GM21515 (cell line): ENCODE results near the gene BHLHE23.

ENCODE experiments used
- ATAC-seq: cut with Tn5 transposase; IDR thresholded peaks from one replicate; pipeline ENCODE4 v1.9.1; 2021; ENCODE audit not compliant: unreplicated experiment

BHLHE23 gene

GRCh38 chr20:63026582-63027165, 19.9 kb upstream of the BHLHE23 start:
- ATAC-seq, result no peak

GRCh38 chr20:63025534-63026331, 19.0 kb upstream of the BHLHE23 start:
- ATAC-seq, result no peak

DNA sequence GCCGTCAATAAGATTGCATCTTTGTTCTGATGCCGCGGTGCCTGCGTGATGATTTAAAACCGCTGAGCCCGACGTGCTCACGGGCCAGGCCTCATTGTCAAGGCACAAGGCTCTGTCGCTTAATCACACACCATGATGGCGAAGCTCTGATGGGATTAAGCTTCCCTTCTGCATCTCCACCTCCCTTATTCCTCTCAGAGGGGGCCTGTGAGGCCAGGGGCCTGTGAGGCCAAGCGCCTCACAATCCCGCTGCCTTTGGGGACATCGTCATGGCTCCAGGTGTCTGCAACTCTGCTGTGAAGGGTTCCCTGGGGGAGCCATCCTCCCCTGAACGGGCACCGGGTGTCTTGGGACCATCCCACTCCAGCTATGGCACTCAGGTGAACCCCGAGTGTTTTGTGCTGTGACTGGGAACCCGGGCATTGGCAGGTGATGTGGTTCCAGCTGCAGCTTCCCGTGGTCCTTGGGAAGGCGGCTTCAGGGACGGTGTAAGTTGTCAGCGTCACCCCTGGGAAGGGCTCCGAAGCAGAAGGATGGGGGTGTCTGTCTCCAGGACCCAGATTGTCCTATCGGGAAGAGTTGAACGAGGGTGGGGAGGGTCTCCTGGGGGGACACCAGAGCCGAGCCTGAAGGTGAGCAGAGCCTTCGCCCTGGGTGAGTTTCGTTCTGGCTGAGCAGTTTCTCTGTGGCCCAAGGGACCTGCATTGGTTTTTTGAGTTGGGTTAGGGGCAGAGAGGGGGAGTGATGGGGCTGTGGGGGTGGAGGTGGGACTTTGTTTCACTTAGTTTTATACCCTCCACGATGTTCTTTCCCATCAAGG, 18.0 kb upstream of the BHLHE23 start:
- no peak for ATAC-seq

DNA sequence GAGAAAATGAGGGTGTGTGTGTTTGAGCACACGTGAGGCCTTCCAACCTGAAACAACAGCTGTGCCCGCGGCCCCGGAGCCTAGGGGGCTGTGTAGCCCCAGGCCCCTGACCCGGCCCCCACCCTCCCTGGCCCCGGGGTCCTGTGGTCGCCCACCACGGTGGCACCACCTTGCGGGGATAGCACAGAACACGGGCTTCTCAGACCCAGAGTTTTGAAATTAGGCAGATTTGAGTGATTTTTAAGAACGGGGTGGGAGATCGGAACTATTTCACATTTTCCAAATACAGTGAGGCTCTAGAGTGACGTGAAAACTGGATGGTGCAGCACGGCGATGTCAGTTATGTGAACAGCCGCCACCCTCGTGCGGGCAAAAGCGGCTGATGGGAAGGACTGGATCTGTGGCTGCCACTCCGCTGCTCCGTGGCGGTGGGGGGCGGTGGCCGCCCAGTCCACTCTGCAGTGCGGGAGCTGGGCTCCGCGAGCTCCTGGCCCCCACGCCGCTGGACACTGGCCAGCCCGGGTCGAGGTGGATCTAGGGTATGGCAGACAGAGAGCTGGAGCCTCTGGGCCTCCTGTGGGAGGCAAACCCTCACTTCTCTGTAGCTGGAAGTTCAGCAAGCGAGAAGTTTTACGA, 17.3 kb upstream of the BHLHE23 start:
- ATAC-seq, result no peak

DNA sequence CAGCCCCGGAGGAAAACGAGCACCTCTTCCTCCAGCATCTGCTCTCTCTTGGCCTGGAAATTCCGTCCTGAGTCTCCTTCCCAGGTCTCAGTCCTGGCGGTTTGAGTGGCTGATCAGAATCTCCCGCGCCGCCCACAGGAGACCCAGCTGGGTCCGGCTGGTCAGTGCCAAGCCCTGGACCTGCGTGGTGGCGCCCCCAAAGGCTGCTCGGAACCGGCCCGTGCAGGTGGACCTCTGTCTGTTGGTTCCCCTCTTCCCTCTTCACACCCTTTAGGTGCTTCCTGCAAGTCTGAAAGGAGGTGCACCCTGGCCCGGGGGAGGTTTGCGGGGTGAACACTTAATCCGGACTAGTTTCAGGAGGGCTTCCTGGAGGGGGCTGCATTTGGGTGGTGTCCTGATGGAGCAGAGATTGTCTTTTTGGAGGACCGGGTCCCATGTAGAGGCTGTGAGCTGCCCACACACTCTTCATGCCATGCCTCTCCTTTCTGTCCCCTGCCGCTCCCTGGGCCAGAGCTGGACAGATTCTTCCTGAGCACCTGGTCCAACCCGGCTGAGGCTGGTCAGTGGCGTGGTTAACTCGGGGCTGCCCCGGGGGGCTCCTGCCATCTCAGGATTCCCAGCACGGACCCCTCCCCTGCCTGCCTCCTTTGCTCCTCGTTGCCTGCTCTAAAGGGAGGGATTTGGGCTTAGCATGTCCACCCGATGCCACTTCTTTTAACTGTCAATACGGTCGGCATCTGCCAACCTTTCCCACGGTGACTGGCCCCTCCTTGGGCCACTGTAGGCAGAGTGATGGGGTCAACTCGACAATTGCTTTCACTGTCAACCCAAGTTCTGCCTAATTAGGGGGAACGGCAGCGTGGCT, 16.5 kb upstream of the BHLHE23 start:
- no peak for ATAC-seq

DNA sequence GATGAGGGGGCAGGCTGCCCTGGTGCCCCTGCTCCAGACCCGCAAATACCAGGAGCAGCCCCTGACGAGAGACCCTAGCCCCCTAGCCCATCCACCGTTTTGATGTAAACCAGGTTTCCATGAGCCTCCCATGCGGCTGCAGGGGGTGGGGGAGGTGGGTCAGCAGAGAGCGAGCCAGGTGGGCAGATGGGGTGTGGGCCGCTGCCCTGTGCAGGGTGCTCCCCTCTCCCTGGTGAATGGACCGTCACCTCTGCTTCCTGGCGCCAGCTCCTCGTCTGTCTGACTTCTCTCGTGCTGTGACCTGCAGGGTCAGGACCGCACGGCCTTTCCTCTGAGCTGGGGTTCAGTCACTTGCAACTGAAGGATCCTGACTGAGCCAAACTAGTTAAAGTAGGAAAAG, 15.7 kb upstream of the BHLHE23 start:
- no peak for ATAC-seq

DNA sequence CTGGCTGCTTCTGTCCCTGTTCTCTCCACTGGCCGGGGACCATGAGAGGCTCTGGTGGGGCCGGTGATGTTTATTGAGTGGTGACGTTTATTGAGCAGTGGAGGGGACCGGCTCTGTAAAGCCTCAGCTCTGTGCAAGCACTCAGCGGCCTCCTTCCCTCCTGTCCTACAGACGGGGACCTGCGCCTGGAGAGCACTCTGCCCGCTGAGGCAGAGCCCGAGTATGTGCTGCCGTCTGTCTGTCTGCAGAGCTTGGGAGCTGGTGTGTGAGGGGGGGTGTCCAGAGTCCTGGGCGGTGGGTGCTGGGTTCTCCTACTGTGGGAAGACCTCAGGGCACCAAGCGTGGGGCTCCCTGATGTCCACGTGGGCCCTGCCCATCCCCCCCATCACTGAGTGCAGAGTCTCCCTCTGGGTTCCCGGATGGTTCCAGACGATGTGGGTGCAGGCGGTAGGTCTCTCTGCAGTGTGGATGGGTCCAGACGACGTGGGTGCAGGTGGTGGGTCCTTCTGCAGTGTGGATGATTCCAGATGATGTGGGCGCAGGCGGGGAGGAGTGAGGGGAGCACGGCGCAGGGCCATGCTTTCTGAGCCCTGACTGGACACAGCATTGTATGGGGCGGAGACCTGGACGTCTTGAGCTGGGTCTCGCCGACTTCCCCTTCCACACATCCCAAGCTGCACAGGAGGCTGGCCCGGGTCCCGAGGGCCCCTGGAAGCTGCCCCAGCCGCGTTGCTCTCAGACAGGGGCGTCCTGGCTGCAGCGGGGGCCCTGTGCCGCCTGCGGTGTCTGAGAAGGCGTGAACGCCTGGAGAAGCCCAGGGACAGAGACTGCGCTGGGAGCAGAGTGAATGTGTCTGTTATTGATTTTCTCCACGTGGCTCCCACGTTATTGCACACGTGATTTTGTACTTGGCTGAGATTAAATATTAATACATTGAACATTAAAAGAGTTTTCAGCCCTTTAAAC, 14.9 kb upstream of the BHLHE23 start:
- ATAC-seq, result no peak

DNA sequence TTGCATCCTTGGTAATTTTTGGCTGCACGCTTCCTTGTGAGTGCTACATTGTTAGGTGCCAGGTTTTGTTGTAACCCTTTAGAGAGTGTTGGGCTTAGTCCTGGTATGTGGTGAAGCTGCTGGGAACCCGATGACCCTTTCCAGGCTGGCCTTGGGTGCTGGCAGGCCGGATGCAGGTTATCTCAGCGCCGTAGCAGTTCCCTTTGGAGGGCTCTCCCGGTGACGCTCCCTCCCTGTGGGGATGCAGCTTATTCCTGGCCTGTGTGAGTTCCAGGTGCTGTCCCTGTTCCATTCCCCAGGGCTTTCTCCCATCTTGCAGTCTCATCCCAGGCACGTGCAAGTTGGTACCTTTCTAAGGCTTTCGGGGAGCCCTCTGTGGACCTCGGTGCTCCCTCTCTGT, 13.9 kb upstream of the BHLHE23 start:
- no peak for ATAC-seq

DNA sequence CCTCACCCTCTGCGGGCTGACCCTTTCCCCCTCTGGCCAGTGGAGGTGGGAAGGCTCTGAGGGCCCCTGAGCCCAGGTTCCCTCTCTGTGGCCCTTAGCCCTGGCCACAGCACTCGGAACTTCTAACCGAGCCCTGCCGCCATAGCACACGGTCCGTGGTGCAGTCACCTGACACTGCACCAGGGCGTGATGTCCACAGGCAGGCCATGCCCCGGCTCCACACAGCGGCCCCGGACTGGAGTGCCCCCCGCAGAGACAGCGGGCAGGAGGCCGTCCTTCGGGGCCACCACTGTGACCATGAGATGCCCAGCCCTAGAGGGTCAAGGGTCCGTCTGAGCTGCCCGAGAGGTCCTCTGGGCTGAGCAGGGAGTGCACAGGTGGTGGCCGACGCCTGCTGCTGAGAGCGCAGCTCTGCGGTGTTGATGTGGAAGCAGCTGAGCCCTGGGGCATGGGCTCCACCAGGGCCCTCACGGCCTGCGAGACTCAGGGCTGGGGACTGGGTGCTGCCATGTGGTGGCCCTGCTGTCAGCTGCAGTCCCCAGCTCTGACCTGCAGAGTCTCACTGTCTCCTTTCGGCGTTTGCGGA, 11.2 kb upstream of the BHLHE23 start:
- no peak for ATAC-seq

DNA sequence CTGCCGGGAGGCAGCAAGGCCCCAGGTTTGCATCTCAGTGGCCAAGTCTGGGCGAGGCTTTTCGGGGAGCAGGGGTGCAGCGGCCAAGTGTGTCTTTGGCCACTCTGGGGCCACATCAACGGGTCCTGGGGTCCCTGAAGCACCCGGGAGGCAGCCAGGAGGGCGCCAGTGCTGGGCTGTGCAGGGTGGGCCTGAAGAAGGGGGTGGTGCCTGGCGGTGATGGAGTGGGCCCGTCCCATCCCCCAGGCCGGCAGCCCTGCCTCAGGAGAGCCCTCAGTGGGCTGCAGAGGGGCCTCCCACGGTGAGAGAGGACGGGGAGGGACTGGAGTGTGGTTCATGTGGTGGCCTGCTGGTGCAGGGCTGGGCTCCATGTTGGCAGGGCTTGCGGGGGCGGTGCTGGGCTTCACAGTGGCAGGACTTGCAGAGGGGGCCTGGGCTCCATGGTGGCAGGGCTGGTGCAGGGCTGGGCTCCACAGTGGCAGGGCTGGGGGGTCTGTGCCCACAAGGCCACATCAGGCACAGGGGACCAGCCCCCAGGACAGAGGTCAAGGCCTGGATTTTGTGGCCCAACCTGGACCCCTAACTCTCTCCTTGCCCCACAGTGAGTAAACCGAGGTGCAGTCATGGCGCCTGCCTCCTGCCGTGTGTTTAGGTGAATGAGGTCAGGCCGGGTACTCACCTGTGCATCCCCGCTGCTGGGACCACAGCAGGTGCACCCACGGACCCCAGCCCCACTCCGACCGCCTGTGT, 10.5 kb upstream of the BHLHE23 start:
- no peak for ATAC-seq

- ATAC-seq, result no peak
Observed at GRCh38 chr20:63016514-63017075, 9.8 kb upstream of the BHLHE23 start.

- ATAC-seq, result no peak
Observed at GRCh38 chr20:63015662-63016361, 9.0 kb upstream of the BHLHE23 start.

- no peak for ATAC-seq
Observed at GRCh38 chr20:63015147-63015661, 8.4 kb upstream of the BHLHE23 start.

DNA sequence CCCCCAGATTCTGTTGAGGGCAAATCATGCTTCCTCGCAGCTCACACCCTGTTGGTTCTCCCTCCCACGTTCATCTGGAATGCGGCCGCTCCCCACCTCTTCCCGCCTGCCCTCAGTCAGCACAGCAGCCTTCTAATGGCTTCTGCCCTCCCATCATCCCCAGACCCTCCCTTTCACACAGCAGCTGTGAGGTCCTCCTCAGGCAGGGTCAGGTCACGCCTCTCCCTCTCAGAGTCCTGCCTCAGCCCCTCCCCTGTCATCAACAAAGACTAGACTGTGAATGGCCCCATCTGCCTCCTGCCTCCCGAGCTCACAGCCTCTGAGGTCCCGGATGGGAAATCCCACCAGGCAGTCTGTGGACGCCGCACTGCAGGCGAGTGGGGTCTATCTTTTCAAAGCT, 7.9 kb upstream of the BHLHE23 start:
- no peak for ATAC-seq

DNA sequence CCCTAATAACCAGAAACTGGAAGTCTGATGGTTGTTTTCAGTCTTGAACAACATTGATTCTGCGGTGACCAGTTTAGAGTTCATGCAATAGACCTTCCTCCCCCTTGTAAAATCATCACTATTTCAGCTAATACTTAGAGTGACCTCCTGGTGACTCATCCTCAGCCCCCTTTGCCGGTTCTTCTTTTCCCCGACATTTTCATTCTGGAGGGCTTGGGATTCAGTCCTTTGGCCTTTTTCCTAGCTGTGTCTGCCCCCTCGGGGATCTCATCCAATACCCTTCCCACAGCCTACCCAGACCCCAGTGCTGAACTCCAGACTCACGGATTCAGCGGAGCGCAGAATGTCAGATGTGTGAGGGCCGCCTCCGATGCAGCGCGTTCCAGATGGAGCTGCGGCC, 7.5 kb upstream of the BHLHE23 start:
- no peak for ATAC-seq

DNA sequence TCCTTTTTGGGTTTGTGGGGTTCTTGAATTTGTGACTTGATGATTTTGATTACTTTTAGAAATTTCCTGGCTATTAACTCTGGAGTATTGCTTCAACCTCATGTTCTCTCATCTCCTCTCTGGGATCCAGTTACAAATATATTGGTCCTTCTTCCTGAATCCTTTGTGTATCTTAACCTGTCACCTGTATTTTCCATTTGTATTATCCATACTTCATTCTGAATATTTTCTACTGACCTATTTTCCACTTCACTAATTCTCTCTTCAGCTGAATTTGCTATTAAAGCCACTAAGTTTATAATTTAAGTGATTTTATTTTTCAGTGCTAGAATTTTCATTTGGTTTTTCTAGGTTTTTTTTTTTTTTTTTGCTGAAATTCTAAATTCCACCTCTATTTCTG, 6.4 kb upstream of the BHLHE23 start:
- no peak for ATAC-seq

DNA sequence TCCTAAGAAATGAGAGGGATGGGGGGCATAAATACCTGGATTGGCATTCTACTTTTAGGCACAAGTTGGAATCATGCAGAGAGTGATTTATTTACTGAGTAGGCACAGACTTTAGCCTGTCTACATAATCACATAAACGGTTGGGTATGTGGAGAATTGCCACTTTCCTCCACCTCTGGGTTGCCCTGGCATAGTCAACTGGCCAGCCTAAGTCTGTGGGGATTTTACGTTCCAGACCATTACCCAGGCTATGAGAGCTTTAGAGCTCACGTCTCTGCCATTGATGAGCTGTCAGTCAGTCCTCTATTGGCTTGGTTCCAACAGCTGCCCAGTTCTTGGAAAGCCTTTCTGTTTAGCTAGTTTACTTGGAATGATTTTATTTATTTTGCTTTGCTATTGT, 5.0 kb upstream of the BHLHE23 start:
- ATAC-seq, result no peak
